Thyroid gland (tissue), 4 donors: ENCODE data around the gene TM9SF4. TPM values are rescaled to one million over a fixed set of nuclear protein-coding genes. Genes with fewer than 3 reads are reported as not detected.
A peak's percentile ranks its signal among the peaks of the same experiment; 100 is the strongest.
"Not testable (repeated sequence)": the region's sequence is repeated elsewhere in the genome, so short reads cannot be mapped to it uniquely, and the experiment has no call there.

ENCODE experiments used
- DNase-seq, 2 donors: peaks; one replicate each; pipeline ENCODE4 v3.0.0-alpha.2; 2019
- H3K27ac ChIP-seq, 3 donors: fragments of 200-600 bp; sonication (generic); 1 replicate in 2 of 3; 2 replicates in 1 of 3; pipeline ENCODE4 v1.5.1; 2016 to 2019; ENCODE audit warnings: mild to moderate bottlenecking in 1 of 3, moderate library complexity in 1 of 3
- H3K27me3 ChIP-seq: fragments of 200-600 bp; sonication (generic); one replicate; pipeline ENCODE4 v1.5.1; 2019
- H3K36me3 ChIP-seq, 2 donors: fragments of 200-600 bp; sonication (generic); one replicate each; pipeline ENCODE4 v1.5.1; 2016 to 2019
- H3K4me1 ChIP-seq, 2 donors: fragments of 200-600 bp; sonication (generic); one replicate each; pipeline ENCODE4 v1.5.1; 2017 to 2019
- H3K4me3 ChIP-seq, 3 donors: fragments of 200-600 bp; sonication (generic); replicated peaks in 1 of 3; 1 replicate in 2 of 3; 2 replicates in 1 of 3; pipeline ENCODE4 v1.5.1; 2016; ENCODE audit warnings: mild to moderate bottlenecking in 1 of 3
- H3K9me3 ChIP-seq: fragments of 200-600 bp; sonication (generic); one replicate; pipeline ENCODE4 v1.5.1; 2017
- POLR2A ChIP-seq, 2 donors: fragments of 450-650 bp; IDR thresholded peaks; one replicate each; pipeline ENCODE4 v1.6.1; 2017; ENCODE audit warnings: antibody characterized with exemption in 2 of 2, mild to moderate bottlenecking in 2 of 2, moderate library complexity in 1 of 2
- WGBS, 2 donors: methylation state at CpG; one replicate each; pipeline ENCODE4 v1.1.5; 2017; 5-methylcytosine and 5-hydroxymethylcytosine counted together
- intact Hi-C: fragments of 100-400 bp; cut with DNase I; formaldehyde crosslinking; loops from one replicate; pipeline ENCODE4 v1.15.1; 2023
- total RNA-seq, 4 donors: library from RNA; depleted of rRNA; stranded (reverse); fragments of >200 nt; gene quantifications; one replicate each; pipeline ENCODE4 v1.2.3, GENCODE V29; 2016
- TF ChIP-seq, protein P1 (sequence below), 6 experiments: fragments of 200-600 bp in 3 of 6; fragments of 450-650 bp in 3 of 6; sonication (generic) in 3 of 6; IDR thresholded peaks; one replicate each; pipeline ENCODE4 v1.5.1; 2016 to 2019; ENCODE audit warnings: antibody characterized with exemption in 6 of 6, mild to moderate bottlenecking in 2 of 6, inconsistent platforms in 1 of 6, moderate library complexity in 1 of 6

Gene TM9SF4
- total RNA-seq, 4 donors from 2014 or later, result 28.8 to 46.0 (median 38.0) TPM

DNA sequence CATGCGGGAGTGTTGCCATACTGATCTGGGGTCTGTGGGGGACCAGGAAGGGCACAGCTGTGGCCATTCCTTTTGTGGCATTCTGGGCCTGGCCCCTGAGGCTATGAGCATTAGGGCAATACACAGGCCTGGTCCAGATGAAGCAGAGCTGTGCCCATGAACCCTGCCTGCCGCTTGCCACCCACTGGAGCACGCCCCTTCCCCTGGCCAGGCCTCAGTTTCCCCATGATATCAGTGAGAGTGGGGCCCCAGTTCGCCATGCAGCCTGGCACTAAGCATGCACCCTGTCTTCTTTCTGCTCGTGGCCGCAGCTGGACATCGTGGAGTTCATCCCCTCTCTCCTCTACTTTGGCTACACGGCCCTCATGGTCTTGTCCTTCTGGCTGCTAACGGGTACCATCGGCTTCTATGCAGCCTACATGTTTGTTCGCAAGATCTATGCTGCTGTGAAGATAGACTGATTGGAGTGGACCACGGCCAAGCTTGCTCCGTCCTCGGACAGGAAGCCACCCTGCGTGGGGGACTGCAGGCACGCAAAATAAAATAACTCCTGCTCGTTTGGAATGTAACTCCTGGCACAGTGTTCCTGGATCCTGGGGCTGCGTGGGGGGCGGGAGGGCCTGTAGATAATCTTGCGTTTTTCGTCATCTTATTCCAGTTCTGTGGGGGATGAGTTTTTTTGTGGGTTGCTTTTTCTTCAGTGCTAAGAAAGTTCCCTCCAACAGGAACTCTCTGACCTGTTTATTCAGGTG, 55.6 kb downstream of the TM9SF4 start:
- no peak for DNase-seq
- 92 to 93% methylated on average over 19 to 20 of the region's 21 CpGs for WGBS, 2 donors
- Histone ChIP-seq H3K27ac (no peak overlapping the region), H3K27me3 (no peaks in the 10 kb centered on the region), H3K4me1 (no peaks in the 10 kb centered on the region), H3K4me3 (no peak overlapping the region), H3K9me3 (no peaks in the 10 kb centered on the region), H3K36me3 (peaks cover 42 to 47% of the 10 kb centered on the region in 2 donors)
- intact Hi-C loops, result no loop called here
- TF ChIP-seq POLR2A (IDR thresholded peaks at IDR 0.05), result no peak
- TF ChIP-seq, protein P1, sequence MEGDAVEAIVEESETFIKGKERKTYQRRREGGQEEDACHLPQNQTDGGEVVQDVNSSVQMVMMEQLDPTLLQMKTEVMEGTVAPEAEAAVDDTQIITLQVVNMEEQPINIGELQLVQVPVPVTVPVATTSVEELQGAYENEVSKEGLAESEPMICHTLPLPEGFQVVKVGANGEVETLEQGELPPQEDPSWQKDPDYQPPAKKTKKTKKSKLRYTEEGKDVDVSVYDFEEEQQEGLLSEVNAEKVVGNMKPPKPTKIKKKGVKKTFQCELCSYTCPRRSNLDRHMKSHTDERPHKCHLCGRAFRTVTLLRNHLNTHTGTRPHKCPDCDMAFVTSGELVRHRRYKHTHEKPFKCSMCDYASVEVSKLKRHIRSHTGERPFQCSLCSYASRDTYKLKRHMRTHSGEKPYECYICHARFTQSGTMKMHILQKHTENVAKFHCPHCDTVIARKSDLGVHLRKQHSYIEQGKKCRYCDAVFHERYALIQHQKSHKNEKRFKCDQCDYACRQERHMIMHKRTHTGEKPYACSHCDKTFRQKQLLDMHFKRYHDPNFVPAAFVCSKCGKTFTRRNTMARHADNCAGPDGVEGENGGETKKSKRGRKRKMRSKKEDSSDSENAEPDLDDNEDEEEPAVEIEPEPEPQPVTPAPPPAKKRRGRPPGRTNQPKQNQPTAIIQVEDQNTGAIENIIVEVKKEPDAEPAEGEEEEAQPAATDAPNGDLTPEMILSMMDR (IDR thresholded peaks at IDR 0.05), result no peak

DNA sequence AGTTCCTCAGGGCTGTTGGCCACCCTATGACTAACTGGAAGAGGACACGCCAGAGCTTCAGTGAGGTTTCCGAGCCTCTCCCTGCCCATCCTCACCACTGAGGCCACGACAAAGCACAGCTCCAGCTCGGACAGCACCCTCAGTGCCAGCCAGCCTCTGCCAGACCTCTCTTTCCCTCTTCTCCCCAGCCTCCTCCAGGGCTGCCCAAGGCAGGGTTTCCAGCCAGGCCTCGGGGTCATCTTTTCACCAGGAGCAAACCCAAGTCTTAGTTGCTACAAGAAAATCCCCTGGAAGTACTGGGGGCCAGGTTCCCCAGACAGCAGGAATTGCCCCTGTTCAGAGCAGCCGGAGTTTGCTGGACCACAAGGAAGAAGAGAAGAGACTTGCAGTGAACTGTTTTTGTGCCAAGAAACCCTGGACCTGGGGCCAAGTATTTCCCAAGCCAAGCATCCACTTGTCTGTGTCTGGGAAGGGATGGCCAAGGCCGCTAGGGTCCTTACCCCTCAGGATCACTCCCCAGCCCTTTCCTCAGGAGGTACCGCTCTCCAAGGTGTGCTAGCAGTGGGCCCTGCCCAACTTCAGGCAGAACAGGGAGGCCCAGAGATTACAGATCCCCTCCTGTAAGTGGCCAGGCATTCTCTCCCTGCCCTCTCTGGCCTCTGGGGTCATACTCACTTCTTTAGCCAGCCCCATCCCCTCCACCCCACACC, 56.5 kb downstream of the TM9SF4 start:
- Histone ChIP-seq H3K27ac (no peak overlapping the region), H3K9me3 (no peaks in the 10 kb centered on the region), H3K4me3 (no peak overlapping the region), H3K27me3 (no peaks in the 10 kb centered on the region), H3K4me1 (no peaks in the 10 kb centered on the region), H3K36me3 (peaks cover 39 to 44% of the 10 kb centered on the region in 2 donors)
- no peak for DNase-seq
- 91% methylated on average over 8 of the region's 8 CpGs for WGBS, 2 donors
- TF ChIP-seq, protein P1 (IDR thresholded peaks at IDR 0.05), result no peak
- no peak for TF ChIP-seq POLR2A (IDR thresholded peaks at IDR 0.05)
- intact Hi-C loops, result no loop called here

DNA sequence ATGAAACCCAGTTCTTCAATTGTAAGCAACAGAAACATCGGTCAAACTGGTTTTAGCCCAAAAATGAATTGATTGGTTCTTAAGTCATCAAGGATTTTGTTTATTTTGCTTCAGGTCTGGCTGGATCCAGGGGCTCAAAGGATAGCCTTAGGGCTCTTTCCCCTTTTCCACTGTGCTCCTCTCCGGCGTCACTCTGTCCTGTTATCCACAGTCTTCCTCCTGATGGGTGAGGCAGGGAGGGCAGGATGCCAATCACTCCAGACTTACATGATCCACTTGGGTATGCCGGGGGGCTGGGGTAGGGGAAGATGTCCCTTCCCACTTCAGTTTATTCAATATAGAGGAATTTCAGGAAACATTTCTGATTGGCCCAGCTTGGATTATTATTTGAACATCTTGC, 58.0 kb downstream of the TM9SF4 start:
- no peaks in the 10 kb centered on the region for H3K4me1 ChIP-seq
- intact Hi-C loops, result no loop called here
- no peak for TF ChIP-seq POLR2A (IDR thresholded peaks at IDR 0.05)
- TF ChIP-seq, protein P1 (IDR thresholded peaks at IDR 0.05), result no peak
- no peaks in the 10 kb centered on the region for H3K27me3 ChIP-seq
- no peak overlapping the region for H3K4me3 ChIP-seq
- no peaks in the 10 kb centered on the region for H3K9me3 ChIP-seq
- peaks cover 25 to 28% of the 10 kb centered on the region in 2 donors for H3K36me3 ChIP-seq
- 90 to 93% methylated on average over 4 of the region's 4 CpGs for WGBS, 2 donors
- no peak for DNase-seq
- no peak overlapping the region for H3K27ac ChIP-seq

DNA sequence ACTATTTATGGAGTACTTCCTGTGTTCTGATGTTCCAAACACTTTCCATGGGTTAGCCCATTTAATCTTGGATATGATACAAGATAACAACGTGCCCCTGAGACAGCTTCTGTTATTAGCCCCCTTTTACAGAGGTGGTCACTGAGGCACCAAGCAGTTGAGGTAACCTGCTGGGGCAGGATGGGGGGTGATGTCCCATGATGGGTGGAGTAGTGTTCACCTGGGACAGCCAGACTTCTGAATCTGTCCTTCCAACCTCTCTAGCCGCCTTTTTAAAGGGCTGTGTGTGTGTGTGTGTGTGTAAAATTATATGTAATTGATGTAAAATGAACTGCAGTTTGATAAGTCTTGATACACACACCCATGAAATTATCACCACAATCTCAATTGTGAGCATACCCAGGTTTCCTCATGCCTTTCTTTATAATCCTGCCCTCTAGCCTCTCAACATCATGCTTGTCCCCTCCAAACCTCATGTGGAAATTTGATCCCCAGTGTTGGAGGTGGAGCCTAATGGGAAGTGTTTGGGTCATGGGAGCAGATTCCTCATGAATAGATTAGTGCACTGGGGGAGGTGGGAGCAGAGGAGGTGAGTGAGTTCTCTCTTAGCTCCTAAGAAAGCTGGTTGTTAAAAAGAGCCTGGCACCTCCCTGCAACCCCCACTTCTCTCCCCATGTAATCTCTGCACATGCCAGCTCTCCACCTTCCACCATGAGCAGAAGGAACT, 58.8 kb downstream of the TM9SF4 start:
- 82 to 89% methylated on average over 2 of the region's 2 CpGs for WGBS, 2 donors
- Histone ChIP-seq H3K9me3 (no peaks in the 10 kb centered on the region), H3K4me3 (no peak overlapping the region), H3K27ac (no peak overlapping the region), H3K4me1 (no peaks in the 10 kb centered on the region), H3K27me3 (no peaks in the 10 kb centered on the region), H3K36me3 (peaks cover 22 to 24% of the 10 kb centered on the region in 2 donors)
- TF ChIP-seq POLR2A (IDR thresholded peaks at IDR 0.05), result no peak
- TF ChIP-seq, protein P1 (IDR thresholded peaks at IDR 0.05), result no peak
- intact Hi-C loops, result no loop called here
- peak in 1 of 2 donors; percentile 8 for DNase-seq

DNA sequence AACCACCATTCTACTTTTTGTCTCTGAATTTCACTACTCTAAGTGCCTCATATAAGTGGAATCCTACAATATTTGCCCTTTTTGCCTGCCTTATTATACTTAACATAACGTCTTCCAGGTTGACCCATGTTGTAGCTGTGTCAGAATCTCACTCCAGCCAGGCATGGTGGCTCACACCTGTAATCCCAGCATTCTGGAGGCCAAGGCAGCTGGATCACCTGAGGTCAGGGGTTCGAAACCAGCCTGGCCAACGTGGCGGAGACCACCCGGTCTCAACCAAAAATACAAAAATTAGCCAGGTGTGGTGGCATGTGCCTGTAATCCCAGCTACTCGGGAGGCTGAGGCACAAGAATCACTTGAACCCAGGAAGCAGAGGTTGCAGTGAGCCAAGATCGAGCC, 68.2 kb downstream of the TM9SF4 start:
- H3K36me3 ChIP-seq, H3K27ac ChIP-seq, DNase-seq, H3K27me3 ChIP-seq, H3K9me3 ChIP-seq, H3K4me3 ChIP-seq, intact Hi-C loops, H3K4me1 ChIP-seq: not testable (repeated sequence)
- WGBS, 2 donors, result 95 to 98% methylated on average over 7 of the region's 7 CpGs
